Effector CD4-positive, alpha-beta T cell (primary cell): ENCODE results near the gene MTMR6.

ENCODE experiments used
- DNase-seq: peaks from one replicate; pipeline ENCODE4 v3.0.0-alpha.2; 2020

MTMR6 gene

DNA sequence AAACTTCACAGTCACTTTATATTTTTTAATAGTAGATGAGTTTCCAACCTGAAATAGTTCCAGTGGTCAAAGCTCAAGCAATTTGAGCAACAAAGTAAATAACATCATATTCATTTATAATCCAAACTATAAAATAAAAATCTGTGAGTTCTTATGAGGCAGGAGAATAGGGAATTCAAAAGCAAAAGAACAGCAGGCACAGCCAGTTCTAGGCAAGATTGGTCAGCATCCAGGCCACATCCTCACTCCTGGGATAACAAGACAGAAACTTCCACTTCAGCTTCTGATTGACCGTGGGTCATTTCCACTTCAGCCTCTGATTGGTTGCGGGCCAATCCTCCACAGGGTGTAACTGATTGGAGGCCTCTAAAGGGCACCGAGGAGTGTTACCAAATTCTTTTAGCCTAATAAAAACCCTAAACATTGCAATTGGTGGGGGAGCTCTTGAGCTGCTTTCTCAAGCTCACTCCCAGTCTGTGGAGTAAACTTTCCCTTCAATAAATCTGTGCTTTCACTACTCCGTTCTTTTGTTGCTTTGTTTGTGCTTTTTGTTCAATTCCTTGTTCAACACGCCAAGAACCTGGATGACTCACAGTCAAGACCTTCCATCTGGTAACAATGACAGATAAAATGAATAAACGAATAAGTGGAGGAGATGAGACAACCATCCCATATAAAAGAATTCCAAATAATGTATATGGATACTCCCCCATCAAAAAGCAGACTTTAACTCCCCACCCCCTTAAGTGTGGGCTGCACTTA, 72.6 kb downstream of the MTMR6 start:
- no peak for DNase-seq

DNA sequence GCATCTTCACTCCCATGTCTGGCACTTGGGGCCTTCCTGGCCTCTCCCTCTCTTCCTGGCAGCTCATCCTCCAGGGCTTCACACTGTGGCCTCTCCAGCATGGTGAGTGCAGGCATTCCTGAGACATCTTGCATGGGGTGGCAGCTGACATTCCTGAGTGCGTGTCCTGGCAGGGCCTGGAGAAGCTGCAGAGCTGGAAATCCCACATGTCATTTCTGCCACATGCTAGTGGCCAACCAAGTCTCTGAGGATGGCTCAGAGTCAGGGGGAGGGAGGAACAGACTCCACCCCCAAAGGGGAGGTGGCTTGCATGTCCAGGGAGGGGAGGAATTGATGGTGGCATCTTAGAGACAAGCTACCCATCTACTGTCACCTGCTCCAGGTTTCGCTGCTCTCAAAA, 73.6 kb downstream of the MTMR6 start:
- DNase-seq = no peak

DNA sequence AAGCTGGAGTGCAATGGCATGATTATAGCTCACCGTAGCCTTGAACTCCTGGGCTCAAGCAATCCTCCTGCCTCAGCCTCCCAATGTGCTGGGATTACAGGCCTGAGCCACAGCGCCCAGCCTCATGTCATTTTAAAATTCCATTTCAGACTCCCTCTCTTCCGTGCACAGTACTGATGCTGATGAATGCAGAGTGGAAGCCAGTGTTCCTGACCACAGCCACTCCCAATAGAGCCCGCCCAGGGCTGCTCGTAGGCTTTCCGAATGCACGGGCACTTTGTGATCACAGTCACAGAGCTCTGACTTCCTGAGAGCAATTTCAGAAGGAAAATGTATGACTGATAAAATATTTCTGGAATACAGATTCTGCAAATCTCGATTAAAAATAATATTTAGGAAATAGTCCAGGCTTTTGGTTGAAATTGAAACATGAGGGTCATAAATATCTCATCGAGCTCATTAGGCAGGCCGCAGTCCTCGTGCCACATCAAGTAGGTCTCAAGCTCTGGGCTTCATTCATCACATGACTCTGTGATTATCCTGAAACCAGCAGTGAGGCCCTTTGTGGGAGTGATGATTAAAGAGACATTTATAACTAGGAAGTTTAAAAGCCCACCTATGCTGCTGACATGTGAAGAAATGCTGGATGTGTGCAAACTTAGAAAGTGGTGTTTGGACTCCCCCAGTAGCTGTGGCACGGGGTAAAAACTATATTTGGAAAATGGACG, 76.3 kb downstream of the MTMR6 start:
- no peak for DNase-seq

DNA sequence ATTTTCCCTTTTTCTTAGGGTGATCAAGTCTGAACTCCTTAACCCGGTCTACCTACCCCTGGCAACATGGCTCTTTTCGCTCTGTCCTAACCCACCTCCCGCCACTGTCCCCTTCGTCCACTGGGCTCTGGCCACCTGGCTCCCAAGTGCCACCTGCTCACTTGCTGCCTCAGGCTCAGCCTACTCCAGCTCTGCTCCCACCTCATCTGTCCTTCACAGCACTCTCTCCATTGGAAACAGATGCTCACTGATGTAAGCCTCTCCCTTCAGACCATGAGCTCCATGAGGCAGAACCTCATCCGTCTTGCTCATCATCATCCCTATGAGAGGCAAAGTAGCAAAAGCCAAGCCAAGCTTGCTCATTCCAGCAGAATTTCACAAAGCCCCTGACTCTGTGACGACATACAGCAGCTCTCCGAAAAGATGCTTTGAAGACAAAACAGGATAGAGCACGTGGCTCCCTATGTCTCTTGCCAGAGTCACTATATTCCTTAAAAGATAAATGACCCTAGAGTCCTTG, 79.9 kb downstream of the MTMR6 start:
- DNase-seq = no peak

DNA sequence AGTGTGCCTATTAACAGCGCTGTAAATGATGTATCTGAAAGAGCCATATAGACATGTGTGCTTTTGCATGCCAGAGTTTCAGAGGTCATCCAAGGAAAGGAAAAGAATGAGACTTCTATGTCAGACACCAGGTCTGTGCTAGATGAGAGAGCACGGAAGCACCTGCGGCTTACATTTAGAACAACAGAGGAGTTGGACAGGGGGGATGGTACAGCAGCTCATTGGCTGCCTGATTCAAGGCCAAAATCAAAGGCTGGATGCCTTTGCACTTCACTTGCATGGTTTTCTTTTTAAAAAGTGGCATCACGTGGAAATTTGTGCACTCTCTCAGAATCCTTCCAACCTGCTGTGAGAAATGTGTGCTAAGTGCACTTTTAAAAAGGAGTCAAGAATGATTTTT, 82.4 kb downstream of the MTMR6 start:
- no peak for DNase-seq

DNA sequence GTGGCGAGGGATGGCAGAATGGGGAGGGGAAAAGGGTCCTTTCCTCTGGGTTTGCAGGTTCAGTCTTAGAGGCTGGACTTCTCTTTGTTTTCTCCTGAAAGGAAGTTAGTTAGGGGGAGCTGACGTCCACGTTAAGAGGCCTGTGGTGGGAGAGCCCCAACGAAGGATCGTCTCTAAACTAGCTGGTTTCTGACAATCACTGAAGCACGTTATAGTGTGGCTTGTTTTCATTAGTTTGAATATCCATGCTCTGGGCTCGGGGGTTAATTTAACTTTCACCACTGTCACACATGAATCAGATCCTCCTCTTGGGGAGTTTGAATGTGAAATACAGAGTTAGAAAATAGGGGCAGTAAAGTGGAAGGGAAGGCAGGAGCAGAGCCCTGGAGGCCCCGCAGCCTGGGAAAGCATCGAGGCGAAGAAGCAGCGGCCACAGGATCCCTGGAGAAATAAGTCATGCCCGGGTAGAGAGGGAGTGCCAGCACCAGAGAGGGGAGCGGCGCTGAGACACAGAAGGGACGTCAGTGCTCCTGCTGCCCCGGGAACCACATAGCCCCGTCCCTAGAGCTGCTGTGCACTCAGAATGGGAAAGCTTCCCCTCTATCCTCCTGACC, 84.1 kb downstream of the MTMR6 start:
- DNase-seq = no peak

DNA sequence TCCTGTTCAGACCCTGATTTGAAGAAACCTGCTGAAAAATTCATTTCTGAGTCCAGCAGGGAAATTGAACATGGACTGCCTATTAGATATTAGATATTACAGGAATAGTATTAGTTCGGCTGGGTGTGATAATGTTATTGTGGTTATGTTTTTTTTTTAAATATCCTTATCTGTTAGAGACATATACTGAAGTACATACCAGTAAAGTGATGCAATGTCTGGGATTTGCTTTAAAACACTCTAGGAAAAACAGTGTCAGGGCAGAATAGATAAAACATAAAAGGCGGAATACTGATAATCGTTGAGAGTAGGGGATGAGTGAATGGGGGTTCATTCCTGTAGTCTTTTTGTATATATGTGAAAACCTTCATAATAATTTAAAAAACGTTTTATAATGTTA, 86.5 kb downstream of the MTMR6 start:
- no peak for DNase-seq

DNA sequence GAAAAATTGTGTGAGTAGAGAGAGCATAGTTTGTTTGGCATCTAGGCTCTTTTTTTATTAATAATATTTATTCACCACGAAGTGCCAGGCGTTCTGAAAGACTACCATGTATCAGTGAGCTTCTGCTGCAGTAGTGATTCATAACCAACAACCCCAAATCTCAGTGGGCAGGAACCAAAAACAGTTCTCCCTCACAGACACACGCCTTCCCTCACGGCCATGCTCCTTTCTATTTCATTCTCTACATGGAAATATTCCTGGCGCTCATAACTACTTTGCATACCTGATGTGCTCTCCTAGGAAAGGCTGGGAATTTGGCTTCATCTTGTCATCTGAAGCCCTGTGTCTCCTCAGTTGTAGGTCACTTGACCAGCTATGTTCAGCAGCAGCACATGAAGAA, 88.6 kb downstream of the MTMR6 start:
- DNase-seq = no peak

DNA sequence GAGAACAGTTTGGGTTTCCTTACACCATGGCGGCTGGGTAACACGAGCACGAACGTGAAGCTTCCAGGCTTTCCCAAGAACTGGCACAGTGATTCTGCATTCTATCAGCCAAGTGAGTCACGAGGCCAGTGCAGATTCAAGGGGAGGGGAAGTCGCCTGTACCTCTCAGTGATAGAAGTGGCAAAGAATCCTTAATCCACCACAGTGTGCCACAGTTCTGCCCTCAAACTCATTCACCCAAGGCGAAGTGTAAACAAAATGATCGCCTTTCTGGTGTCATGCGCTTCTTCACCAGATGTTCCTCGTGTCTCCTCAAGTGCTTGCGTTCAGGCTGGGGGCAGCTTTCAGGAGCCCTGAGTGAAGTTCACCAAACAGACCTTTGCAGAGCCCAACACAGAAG, 90.3 kb downstream of the MTMR6 start:
- DNase-seq = no peak
